Measurements from ENCODE around the gene MGMT.

MGMT gene

GRCh38 chr10:129653861-129654260 is 186.8 kb downstream of the MGMT start:
- no peak for DNase-seq (ENCODE audit: low read depth in 2 of 2)

GRCh38 chr10:129654461-129654860 is 187.4 kb downstream of the MGMT start:
- DNase-seq (ENCODE audit: low read depth in 2 of 2) = no peak

DNA sequence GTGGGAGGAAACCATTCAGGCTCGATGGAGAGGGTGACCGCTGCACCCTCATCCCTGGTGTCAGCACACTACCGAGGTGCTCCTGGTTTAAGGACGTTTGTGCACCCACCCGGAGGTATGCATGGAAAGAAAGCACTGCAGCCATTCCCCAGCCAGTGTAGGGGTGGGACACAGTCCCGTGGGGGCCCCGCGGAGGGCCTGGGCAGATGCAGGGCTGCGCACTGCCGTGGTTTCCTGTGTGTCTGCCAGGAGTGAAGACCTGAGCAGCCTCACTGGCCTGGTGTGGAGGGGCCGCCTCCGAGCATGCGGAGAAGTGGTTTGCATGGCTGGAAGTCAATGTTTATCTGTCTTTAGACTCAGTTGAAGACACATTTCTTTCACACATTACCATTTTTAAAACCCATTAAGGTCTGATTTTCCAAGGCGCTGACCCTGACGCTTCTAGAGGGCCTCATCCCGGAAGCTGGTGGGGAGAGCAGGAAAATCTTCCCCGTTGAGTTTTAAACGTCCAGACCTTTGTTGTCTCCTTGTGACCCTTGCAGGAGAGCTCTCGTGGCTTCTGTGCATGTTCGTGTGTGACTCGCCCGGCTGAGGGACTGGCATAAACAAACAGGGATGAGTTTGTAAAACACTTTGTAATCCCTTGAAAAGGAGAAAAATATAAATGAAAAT is 188.1 kb downstream of the MGMT start:
- no peak for DNase-seq (ENCODE audit: low read depth in 2 of 2)

- no peak for DNase-seq (ENCODE audit: low read depth in 2 of 2)
Measured at GRCh38 chr10:129655679-129656031, 188.6 kb downstream of the MGMT start.

DNA sequence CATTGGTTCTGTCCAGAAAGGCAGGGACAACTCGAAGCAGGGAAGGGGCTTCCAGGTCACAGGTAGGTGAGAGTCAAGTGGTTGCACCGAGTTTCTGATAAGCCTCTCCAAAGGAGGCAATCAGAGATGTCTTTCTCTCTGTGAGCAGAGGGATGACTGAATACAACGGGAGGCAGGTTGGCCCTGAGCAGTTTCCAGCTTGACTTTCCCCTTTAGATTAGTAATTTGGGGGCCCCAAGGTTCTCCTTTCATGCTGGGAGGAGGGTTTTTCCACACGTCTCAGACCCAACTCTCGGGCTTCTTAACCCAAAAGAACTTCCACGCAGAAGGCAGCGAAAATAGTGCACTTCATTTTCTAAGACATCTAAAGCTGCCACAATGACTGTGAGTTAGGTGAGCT is 189.6 kb downstream of the MGMT start:
- no peak for DNase-seq (ENCODE audit: low read depth in 2 of 2)

GRCh38 chr10:129657297-129658017 is 190.4 kb downstream of the MGMT start:
- DNase-seq (ENCODE audit: low read depth in 2 of 2) = no peak

- no peak for DNase-seq (ENCODE audit: low read depth in 2 of 2)
Measured at GRCh38 chr10:129658376-129659072, 191.5 kb downstream of the MGMT start.

DNA sequence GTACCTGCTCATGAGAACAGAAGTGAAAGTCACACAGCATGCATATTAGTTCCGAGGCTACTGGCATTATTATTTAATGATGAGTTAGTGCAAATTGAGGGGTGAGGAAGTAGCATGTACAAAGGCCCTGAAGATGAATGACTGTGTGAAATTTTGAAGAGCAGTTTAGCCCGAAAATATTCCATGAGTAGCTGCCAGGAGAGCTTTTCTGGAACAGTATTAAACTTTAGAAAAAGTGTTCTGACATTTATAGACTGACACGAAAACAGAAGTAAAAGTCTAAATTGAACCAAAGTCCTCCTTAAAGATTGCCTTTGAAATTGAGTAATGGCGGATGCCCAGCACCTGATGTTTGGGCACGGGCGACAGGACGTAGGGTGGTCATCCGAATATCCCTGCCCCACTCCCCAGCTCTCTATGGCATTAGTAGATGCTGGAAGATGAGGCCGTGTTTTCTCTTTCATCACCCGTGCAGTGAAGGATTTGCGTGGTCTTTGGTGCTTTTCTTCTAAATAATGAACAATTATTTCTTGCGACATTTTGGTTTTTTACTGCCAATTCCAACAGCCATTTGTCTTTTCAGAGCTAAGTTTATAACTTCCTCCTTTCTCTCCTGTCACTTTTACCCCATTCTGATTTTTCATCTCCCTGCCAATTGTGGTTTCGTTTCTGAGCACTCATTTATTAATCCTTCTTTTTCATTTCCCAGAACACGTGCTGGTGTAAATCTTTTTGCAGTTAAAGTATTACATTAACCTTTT is 192.6 kb downstream of the MGMT start:
- no peak for DNase-seq (ENCODE audit: low read depth in 2 of 2)

GRCh38 chr10:129660569-129660968 is 193.5 kb downstream of the MGMT start:
- DNase-seq (ENCODE audit: low read depth in 2 of 2) = no peak

GRCh38 chr10:129662426-129662825 is 195.4 kb downstream of the MGMT start:
- DNase-seq (ENCODE audit: low read depth in 2 of 2) = no peak

DNA sequence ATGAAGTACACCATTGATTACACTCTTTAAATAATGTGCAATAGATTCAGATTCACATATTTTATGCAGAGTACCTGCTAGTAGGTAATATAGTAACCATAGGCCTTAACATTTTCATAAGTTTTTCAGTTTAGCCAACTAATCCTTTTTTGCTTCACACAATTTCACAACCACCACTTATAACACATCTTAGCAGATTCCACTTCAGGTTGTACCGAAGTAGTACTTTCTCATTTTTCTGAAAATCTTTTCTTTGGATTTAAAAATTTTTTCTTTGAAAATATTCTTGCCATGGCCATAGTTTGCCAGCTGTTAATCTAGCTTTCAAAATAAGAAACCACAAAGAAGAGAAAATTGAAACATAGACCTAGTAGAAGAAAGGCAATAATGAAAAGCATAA is 203.1 kb downstream of the MGMT start:
- no peak for DNase-seq (ENCODE audit: low read depth in 2 of 2)

GRCh38 chr10:129673292-129673691 is 206.3 kb downstream of the MGMT start:
- no peak for DNase-seq (ENCODE audit: low read depth in 2 of 2)

DNA sequence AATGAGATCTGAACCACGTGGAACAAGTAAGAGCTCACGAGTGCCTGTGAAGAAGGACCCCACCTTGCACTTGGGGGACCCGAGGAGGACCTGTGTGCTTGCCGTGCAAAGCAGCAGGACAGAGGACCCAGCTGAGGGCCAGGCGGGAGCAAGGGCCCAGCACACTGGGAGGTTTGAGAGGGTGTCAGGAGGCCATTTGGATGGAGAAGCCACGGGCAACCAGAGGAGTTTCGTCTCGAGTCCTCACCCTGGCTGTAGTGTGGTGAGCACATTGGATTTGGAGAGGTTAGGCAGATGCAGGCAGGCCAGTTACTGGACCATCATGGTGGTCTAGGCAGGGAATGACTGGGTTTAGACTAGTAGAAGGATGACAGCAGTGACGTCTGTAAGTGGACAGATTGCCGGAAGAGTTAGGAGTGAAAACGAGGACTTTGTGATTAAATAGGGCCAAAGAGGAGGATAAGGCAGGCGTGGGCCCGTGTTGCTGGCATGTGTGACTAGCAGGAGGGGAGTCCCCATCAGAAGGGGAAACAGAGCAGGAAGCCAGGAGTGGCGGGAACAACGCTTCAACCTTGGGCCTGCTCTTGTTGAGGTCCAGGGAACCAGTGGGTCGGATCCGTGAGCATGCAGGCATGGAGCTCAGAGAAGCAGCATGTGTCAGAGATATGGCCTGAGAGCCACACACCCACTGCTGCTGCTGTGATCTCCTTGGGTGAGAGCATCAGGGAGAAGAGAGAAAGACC is 208.2 kb downstream of the MGMT start:
- no peak for DNase-seq (ENCODE audit: low read depth in 2 of 2)

GRCh38 chr10:129676014-129676413 is 209.0 kb downstream of the MGMT start:
- no peak for DNase-seq (ENCODE audit: low read depth in 2 of 2)

- no peak for DNase-seq (ENCODE audit: low read depth in 2 of 2)
Measured at GRCh38 chr10:129677377-129677927, 210.4 kb downstream of the MGMT start.

DNA sequence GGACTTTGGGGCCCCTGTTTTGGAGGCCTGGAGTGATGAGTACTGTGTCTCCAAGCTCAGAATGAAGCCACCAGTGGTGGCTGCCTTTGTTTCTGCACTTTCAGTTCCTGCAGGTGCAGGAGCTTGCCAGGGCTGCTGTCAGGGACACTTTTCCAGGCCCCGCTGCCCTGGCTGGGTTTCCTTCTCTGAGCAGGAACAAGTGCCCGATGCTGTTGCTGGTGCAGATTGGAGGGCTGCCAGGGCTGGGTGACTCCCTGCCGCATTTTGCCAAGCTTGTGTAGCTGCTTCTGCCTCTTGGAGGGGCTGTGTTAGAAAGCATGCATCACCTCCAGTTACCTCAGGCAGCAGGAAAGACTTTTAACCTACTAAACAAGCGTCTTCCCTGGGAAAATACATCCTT is 211.1 kb downstream of the MGMT start:
- no peak for DNase-seq (ENCODE audit: low read depth in 2 of 2)

GRCh38 chr10:129679207-129679606 is 212.2 kb downstream of the MGMT start:
- DNase-seq (ENCODE audit: low read depth in 2 of 2) = no peak

DNA sequence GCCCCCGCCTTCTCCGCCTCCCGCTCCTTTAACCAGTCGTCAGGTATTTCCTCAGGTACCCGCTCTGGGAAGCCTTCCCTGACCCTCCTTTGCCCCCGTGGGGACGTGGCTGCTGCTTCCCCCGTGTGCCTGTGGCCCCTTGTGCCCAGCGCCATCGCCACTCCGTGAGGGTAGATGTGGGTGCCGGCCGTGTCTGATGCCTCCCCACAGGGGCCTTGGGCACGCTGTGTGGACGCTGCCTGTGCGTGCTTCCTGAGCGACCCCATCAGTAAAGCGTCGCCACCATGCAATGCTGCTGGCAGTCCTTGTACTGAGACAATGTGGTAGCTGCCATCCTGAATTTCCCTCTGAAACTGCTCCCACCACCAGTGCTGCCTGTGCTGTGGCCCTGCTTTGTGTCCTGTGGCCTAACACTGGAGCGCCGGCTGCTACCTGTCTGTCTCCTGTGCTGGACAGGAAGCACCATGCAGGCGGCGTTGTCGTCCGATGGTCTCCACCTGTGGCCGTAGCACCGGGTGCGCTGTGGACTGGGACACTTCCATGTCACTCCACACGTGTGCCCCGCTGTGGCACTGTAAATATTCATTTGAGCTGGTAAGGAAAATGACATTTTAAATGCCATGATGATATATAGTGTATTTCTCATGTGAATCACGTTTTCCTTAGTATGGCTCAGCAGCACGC is 213.8 kb downstream of the MGMT start:
- no peak for DNase-seq (ENCODE audit: low read depth in 2 of 2)

DNA sequence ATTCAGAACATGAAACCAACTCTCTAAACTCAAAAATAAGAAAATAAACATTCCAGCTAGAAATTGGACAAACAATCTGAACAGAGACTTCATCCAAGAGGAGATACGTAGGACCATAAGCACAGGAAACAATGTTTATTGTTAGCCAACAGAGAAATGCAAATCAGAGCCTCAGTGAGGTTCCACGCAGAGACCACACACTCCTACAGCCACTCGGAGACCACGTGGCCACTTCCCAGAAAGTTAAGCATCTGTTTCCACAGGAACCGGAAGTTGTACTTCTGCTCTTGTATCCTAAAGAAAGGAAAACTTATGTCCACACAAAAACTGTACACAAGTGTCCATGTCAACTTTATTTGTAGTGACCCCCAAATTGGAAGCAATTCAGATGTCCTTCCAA is 214.8 kb downstream of the MGMT start:
- no peak for DNase-seq (ENCODE audit: low read depth in 2 of 2)

- no peak for DNase-seq (ENCODE audit: low read depth in 2 of 2)
Measured at GRCh38 chr10:129683519-129683918, 216.5 kb downstream of the MGMT start.

DNA sequence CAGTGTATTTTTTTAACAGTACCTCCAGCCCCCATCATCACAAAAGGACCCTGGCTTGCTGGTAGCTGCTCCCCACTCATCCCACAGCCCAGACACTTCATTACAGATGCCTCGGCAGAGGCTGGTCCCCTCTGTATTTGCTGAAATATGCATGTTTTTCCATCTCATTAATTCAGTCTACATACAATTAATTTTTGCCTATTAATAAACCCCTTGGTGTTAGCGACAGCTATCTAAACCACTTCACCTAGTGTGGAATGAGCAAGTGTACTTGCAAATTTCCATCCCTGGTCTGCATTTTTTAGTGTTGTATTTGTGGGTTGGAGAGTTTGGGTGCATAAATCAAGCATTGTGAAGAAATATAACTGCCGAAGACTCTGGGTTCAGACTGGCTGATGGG is 216.9 kb downstream of the MGMT start:
- DNase-seq (ENCODE audit: low read depth in 2 of 2) = no peak
